OCI-LY3 (cell line): ENCODE results near the gene MINK1.

Source experiments
- EZH2phosphoT487 ChIP-seq: fragments of 200-600 bp; shearing (Covaris generic); IDR thresholded peaks from 2 replicates; pipeline ENCODE4 v1.6.1; 2018; ENCODE audit warnings: antibody characterized with exemption, mixed run types, low read depth
- TF ChIP-seq, protein P1 (sequence below): fragments of 200-600, 300-600 bp; sonication (generic); IDR thresholded peaks from 2 replicates; pipeline ENCODE4 v1.5.1; 2014; ENCODE audit warnings: antibody characterized with exemption, low read length, low read depth

DNA sequence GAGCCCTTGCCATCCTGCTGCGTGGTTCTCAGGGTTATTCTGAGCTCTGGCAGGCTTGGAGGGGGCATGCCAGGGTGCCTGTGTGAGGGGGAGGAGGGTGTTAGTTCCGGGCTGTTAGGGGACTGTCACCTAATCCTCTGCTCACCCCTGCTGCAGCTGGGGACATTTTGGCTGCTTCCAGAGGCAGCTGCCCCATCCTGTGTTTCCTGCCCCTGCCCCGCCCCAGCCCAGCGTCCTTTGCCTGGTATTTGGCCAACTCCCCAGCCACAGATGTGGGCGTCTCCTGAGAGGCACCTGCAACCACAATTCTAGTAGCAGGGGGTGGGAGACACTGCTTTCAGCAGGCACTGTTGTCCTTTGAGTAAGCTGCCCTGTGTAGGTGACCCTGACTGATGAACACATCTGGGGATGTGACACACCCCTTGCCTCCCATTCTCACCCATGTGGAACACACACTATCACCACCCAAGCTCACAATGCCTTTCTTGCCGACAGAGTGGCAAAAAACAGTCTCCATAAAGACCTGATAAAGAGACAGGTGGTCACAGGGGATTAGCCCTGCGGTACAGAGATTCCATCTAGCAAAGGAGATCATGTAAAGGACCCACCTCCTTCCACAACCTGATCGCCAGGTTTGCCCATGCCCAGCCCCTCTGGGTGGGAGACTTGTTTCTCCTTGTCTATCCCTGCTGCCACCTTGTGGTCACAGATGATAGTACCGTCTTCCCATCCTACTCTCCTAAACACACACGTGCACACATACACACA, 70.1 kb downstream of the MINK1 start, which contains the start of gene CHRNE:
- TF ChIP-seq, protein P1, sequence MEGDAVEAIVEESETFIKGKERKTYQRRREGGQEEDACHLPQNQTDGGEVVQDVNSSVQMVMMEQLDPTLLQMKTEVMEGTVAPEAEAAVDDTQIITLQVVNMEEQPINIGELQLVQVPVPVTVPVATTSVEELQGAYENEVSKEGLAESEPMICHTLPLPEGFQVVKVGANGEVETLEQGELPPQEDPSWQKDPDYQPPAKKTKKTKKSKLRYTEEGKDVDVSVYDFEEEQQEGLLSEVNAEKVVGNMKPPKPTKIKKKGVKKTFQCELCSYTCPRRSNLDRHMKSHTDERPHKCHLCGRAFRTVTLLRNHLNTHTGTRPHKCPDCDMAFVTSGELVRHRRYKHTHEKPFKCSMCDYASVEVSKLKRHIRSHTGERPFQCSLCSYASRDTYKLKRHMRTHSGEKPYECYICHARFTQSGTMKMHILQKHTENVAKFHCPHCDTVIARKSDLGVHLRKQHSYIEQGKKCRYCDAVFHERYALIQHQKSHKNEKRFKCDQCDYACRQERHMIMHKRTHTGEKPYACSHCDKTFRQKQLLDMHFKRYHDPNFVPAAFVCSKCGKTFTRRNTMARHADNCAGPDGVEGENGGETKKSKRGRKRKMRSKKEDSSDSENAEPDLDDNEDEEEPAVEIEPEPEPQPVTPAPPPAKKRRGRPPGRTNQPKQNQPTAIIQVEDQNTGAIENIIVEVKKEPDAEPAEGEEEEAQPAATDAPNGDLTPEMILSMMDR: peak; percentile 63
- no peak for TF ChIP-seq EZH2phosphoT487
